Measurements from ENCODE around the gene RBP5.

RBP5 gene

DNA sequence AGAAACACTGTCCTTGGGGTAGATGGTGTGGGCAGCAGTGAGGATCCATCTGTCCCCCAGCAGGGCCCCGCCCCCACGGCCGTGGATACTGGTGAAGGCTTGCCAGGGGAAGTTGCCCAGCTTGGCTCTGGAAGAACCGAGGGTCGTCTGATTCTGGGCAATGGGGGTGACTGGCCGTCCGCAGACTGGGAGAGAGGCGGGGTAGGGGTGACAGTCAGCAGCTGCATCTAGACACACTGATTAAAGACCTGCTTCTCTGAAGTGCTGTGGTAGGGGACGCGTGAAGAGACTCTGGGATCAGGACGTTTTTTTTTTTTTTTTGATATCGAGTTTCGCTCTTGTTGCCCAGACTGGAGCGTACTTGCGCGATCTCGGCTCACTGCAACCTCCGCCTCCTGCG, 31.7 kb downstream of the RBP5 start:
- Histone ChIP-seq H3K4me2 (ENCODE audit: low read length) (no peak overlapping the region), H3K9ac (no peak overlapping the region), H3K4me3 (ENCODE audit: low read depth, low read length) (no peak overlapping the region), H3K27ac (no peak overlapping the region), H3K4me1 (peaks cover 6% of the 10 kb centered on the region), H2AFZ (no peak overlapping the region), H3K9me3 (ENCODE audit: control insufficient read depth, low read length) (no peaks in the 10 kb centered on the region), H3K79me2 (no peaks in the 10 kb centered on the region), H3K36me3 (ENCODE audit: control insufficient read depth, insufficient read depth, low read length) (no peaks in the 10 kb centered on the region), H3K27me3 (ENCODE audit: control insufficient read depth, insufficient read depth, low read length) (no peaks in the 10 kb centered on the region)
- TF ChIP-seq, protein P1, sequence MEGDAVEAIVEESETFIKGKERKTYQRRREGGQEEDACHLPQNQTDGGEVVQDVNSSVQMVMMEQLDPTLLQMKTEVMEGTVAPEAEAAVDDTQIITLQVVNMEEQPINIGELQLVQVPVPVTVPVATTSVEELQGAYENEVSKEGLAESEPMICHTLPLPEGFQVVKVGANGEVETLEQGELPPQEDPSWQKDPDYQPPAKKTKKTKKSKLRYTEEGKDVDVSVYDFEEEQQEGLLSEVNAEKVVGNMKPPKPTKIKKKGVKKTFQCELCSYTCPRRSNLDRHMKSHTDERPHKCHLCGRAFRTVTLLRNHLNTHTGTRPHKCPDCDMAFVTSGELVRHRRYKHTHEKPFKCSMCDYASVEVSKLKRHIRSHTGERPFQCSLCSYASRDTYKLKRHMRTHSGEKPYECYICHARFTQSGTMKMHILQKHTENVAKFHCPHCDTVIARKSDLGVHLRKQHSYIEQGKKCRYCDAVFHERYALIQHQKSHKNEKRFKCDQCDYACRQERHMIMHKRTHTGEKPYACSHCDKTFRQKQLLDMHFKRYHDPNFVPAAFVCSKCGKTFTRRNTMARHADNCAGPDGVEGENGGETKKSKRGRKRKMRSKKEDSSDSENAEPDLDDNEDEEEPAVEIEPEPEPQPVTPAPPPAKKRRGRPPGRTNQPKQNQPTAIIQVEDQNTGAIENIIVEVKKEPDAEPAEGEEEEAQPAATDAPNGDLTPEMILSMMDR (IDR thresholded peaks at IDR 0.05): no peak

DNA sequence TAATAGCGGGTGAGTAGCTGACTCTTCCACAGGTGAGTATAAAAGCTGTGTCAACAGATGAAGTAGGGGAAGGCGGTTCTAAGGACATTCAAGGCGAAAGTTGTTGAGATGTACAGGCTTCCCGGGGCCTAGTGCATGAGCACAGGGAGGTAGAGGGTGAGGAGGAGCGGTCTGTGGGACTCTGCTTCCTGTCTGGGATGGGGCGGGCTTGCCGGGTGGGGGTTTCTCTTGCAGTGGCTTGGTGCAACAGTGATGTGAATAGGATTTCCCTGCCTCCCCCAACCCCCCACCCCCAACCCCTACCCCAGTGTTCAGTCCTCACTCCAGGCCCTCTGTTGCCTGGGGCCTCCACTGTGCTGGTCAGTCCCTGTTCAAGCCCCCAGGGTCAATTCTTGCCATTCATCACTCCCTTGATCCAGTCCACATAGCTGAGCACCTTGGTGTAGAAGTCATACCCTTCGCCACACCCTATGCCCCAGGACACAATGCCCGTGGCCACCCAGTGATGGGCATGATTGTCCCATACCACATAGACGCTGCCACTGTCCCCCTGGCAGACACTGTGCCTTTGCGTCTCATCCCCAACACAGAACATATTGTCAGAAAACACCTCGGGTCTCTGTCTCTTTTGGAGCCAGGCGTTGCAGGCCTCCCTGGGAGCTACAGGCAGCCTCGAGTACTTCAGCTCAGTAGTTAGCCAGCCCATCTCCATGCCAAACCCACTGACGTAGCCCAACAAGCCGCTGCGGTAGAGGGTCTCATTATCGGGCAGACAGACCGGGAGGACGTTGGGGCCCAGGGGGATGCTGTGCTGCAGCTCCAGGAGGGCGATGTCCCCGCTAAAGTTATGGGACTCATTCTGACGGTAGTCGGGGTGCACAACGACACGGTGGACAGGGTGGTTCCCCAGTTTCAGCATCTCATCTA, 32.4 kb downstream of the RBP5 start:
- H3K4me1 ChIP-seq: peaks cover 6% of the 10 kb centered on the region
- no peaks in the 10 kb centered on the region for H3K27me3 ChIP-seq (ENCODE audit: control insufficient read depth, insufficient read depth, low read length)
- H3K4me3 ChIP-seq (ENCODE audit: low read depth, low read length): no peak overlapping the region
- no peak overlapping the region for H3K27ac ChIP-seq
- no peak overlapping the region for H2AFZ ChIP-seq
- H3K4me2 ChIP-seq (ENCODE audit: low read length): no peak overlapping the region
- H3K36me3 ChIP-seq (ENCODE audit: control insufficient read depth, insufficient read depth, low read length): no peaks in the 10 kb centered on the region
- no peaks in the 10 kb centered on the region for H3K9me3 ChIP-seq (ENCODE audit: control insufficient read depth, low read length)
- TF ChIP-seq, protein P1 (IDR thresholded peaks at IDR 0.05): no peak
- H3K9ac ChIP-seq: no peak overlapping the region
- no peaks in the 10 kb centered on the region for H3K79me2 ChIP-seq

DNA sequence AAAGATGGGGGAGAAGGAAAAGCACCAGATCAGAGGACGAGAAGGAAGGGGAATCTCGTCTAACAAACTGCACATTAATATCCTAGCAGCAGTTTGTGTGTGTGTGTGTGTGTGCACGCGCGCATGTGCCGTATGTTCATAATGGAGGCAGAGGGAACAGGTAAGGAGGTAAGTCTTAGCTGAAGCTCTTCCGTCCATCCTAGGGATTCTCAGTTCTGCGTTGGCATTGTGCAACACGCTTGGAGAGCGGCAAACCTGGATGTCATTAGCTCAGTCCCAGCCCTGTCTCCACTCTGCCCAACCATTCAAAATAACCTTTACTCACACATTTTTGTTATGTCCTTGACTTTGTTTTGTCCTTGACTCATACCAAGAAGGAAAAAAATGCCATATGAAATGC, 34.8 kb downstream of the RBP5 start:
- Histone ChIP-seq H3K27me3 (ENCODE audit: control insufficient read depth, insufficient read depth, low read length) (no peaks in the 10 kb centered on the region), H2AFZ (peak overlapping the region; percentile 39), H3K4me3 (ENCODE audit: low read depth, low read length) (no peak overlapping the region), H3K4me2 (ENCODE audit: low read length) (no peak overlapping the region), H3K9ac (no peak overlapping the region), H3K79me2 (no peaks in the 10 kb centered on the region), H3K36me3 (ENCODE audit: control insufficient read depth, insufficient read depth, low read length) (no peaks in the 10 kb centered on the region), H3K27ac (no peak overlapping the region), H3K4me1 (peaks cover 6% of the 10 kb centered on the region), H3K9me3 (ENCODE audit: control insufficient read depth, low read length) (no peaks in the 10 kb centered on the region)
- TF ChIP-seq, protein P1 (IDR thresholded peaks at IDR 0.05): no peak

DNA sequence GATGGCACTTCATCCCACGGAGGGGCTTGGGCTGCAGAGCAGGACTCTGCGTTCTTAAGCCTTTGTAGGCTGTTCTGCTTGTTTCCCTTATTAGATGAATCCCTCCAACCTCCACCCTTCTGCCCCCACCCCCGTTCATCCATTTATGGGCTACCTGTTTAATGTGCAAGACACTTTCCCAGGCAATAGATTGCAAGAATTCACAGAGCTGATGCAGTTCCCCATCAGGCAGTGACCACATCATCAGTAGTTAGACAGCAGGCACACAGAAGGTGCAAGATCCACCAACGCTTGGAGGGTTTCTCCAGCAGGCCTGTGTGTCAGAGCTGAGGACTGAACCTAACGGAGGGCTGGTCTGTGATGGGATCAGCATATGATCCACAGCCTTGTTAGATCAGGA, 35.2 kb downstream of the RBP5 start:
- no peak overlapping the region for H3K27ac ChIP-seq

More for the DNA sequence above, 35.2 kb downstream of the RBP5 start:
- Histone ChIP-seq H3K79me2 (no peaks in the 10 kb centered on the region), H3K4me2 (ENCODE audit: low read length) (no peak overlapping the region), H2AFZ (peak overlapping the region; percentile 39), H3K9ac (no peak overlapping the region), H3K27me3 (ENCODE audit: control insufficient read depth, insufficient read depth, low read length) (no peaks in the 10 kb centered on the region), H3K36me3 (ENCODE audit: control insufficient read depth, insufficient read depth, low read length) (no peaks in the 10 kb centered on the region), H3K9me3 (ENCODE audit: control insufficient read depth, low read length) (no peaks in the 10 kb centered on the region), H3K4me1 (peaks cover 6% of the 10 kb centered on the region), H3K4me3 (ENCODE audit: low read depth, low read length) (no peak overlapping the region)
- TF ChIP-seq, protein P1 (IDR thresholded peaks at IDR 0.05): no peak
